RWPE2 (cell line): ENCODE results near the gene DDN.

Experiments used
- ATAC-seq: fragments of 200-7000 bp; cut with Tn5 transposase; 3 replicates; pipeline ENCODE4 v1.9.1; 2021; ENCODE audit warnings: low read depth
- DNase-seq: peaks from one replicate; pipeline ENCODE4 v3.0.0-alpha.2; 2020; ENCODE audit warnings: low spot score
- H3K27ac ChIP-seq: fragments of 450-650 bp; 2 replicates; pipeline ENCODE4 v1.5.1; 2017; ENCODE audit warnings: mild to moderate bottlenecking; ENCODE audit not compliant: poor library complexity, severe bottlenecking
- H3K27me3 ChIP-seq: fragments of 250-450 bp; sonication (Bioruptor Pico); 2 replicates; pipeline ENCODE4 v1.5.1; 2021; ENCODE audit warnings: mild to moderate bottlenecking, moderate library complexity; ENCODE audit not compliant: insufficient read depth, poor library complexity, severe bottlenecking
- H3K36me3 ChIP-seq: fragments of 250-450 bp; sonication (Bioruptor Pico); 2 replicates; pipeline ENCODE4 v1.5.1; 2020; ENCODE audit warnings: low read depth, mild to moderate bottlenecking, moderate library complexity
- H3K4me1 ChIP-seq: fragments of 250-450 bp; sonication (Bioruptor Pico); 2 replicates; pipeline ENCODE4 v1.5.1; 2021; ENCODE audit warnings: mild to moderate bottlenecking, moderate library complexity; ENCODE audit not compliant: insufficient read depth, poor library complexity, severe bottlenecking
- H3K4me3 ChIP-seq: fragments of 250-450 bp; sonication (Bioruptor Pico); 2 replicates; pipeline ENCODE4 v1.5.1; 2021; ENCODE audit warnings: mild to moderate bottlenecking, moderate library complexity; ENCODE audit not compliant: severe bottlenecking
- H3K9me3 ChIP-seq: fragments of 250-450 bp; sonication (Bioruptor Pico); 2 replicates; pipeline ENCODE4 v1.5.1; 2021; ENCODE audit warnings: mild to moderate bottlenecking, moderate library complexity; ENCODE audit not compliant: severe bottlenecking
- CTCF ChIP-seq: fragments of 450-650 bp; IDR thresholded peaks from one replicate; pipeline ENCODE4 v1.5.1; 2017; ENCODE audit warnings: mild to moderate bottlenecking, moderate library complexity; ENCODE audit not compliant: poor library complexity, severe bottlenecking

DDN gene

GRCh38 chr12:48956279-48957140 is 42.7 kb downstream of the DDN start:
- peaks cover 36% of the 10 kb centered on the region for H3K36me3 ChIP-seq
- H3K27ac ChIP-seq, result peak overlapping the region; percentile 65
- peak overlapping the region; percentile 90 for H3K4me3 ChIP-seq
- H3K9me3 ChIP-seq, result no peaks in the 10 kb centered on the region
- DNase-seq (peak; percentile 90), ATAC-seq (peak; percentile 80)
- H3K4me1 ChIP-seq, result no peaks in the 10 kb centered on the region
- TF ChIP-seq CTCF, result no peak
- no peaks in the 10 kb centered on the region for H3K27me3 ChIP-seq

DNA sequence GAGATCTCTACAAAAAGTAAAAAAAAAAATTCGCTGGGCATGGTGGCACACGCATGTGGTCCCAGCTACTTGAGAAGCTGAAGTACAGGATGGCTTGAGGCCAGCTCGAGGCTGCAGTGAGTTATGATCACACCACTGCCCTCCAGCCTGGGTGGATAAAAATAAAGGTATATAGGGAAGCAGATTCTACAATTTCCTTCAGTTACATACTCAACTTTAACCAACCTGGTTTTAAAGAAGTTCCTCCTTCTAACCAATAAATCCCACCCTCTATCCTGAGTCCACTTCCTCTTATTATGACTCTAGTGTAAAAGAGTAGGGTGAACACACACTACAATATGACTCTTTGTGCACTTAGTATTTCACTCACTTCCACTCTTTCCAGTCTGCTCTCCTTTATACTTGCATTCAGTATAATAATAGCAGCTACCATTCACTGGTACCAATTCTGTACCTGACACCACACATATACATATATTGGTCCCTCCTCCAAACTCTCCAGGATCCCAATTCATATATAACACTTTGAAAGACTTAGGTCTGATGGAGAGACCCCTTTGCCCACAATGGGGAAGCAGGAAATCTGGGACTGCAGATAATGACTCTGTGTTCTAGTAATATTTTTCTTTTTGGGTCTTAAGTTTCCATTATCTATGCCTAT is 44.2 kb downstream of the DDN start:
- DNase-seq (no peak), ATAC-seq (no peak)
- Histone ChIP-seq H3K4me3 (no peak overlapping the region), H3K9me3 (no peaks in the 10 kb centered on the region), H3K4me1 (no peaks in the 10 kb centered on the region), H3K27ac (no peak overlapping the region), H3K36me3 (peaks cover 43% of the 10 kb centered on the region), H3K27me3 (no peaks in the 10 kb centered on the region)
- TF ChIP-seq CTCF, result no peak

GRCh38 chr12:48954061-48954460 is 45.1 kb downstream of the DDN start:
- no peak for TF ChIP-seq CTCF
- Histone ChIP-seq H3K27me3 (no peaks in the 10 kb centered on the region), H3K4me1 (no peaks in the 10 kb centered on the region), H3K9me3 (no peaks in the 10 kb centered on the region), H3K36me3 (peaks cover 43% of the 10 kb centered on the region), H3K4me3 (no peak overlapping the region), H3K27ac (no peak overlapping the region)
- ATAC-seq (no peak), DNase-seq (no peak)

- H3K27me3 ChIP-seq, result no peaks in the 10 kb centered on the region
- no peaks in the 10 kb centered on the region for H3K9me3 ChIP-seq
- H3K4me1 ChIP-seq, result no peaks in the 10 kb centered on the region
- ATAC-seq (no peak), DNase-seq (no peak)
- peaks cover 50% of the 10 kb centered on the region for H3K36me3 ChIP-seq
- no peak for TF ChIP-seq CTCF
- no peak overlapping the region for H3K27ac ChIP-seq
- H3K4me3 ChIP-seq, result no peak overlapping the region
Observed at GRCh38 chr12:48952691-48953090, 46.5 kb downstream of the DDN start.
